ENCODE data around the gene ANO6.
"Not testable (repeated sequence)": the region's sequence is repeated elsewhere in the genome, so short reads cannot be mapped to it uniquely, and the experiment has no call there.

ANO6 gene

GRCh38 chr12:45243963-45244362 lies 28.1 kb downstream of the ANO6 start:
- DNase-seq (ENCODE audit: low read depth), result no peak

GRCh38 chr12:45244561-45245343 lies 28.9 kb downstream of the ANO6 start:
- DNase-seq (ENCODE audit: low read depth), result peak; percentile 87

- DNase-seq (ENCODE audit: low read depth), result peak; percentile 75
Measured at GRCh38 chr12:45246236-45246635, 30.3 kb downstream of the ANO6 start.

GRCh38 chr12:45247589-45247988 lies 31.7 kb downstream of the ANO6 start:
- no peak for DNase-seq (ENCODE audit: low read depth)

GRCh38 chr12:45248095-45248494 lies 32.2 kb downstream of the ANO6 start:
- no peak for DNase-seq (ENCODE audit: low read depth)

- no peak for DNase-seq (ENCODE audit: low read depth)
Measured at GRCh38 chr12:45254254-45254653, 38.4 kb downstream of the ANO6 start.

GRCh38 chr12:45256721-45257120 lies 40.8 kb downstream of the ANO6 start:
- no peak for DNase-seq (ENCODE audit: low read depth)

GRCh38 chr12:45257185-45257930 lies 41.5 kb downstream of the ANO6 start:
- no peak for DNase-seq (ENCODE audit: low read depth)

- DNase-seq (ENCODE audit: low read depth), result peak; percentile 41
Measured at GRCh38 chr12:45259675-45260074, 43.8 kb downstream of the ANO6 start.

GRCh38 chr12:45260104-45260815 lies 44.4 kb downstream of the ANO6 start:
- peak; percentile 70 for DNase-seq (ENCODE audit: low read depth)

- DNase-seq (ENCODE audit: low read depth), result no peak
Measured at GRCh38 chr12:45260854-45261253, 45.0 kb downstream of the ANO6 start.

GRCh38 chr12:45262185-45262584 lies 46.3 kb downstream of the ANO6 start:
- not testable (repeated sequence) for DNase-seq (ENCODE audit: low read depth)

GRCh38 chr12:45263587-45263986 lies 47.7 kb downstream of the ANO6 start:
- no peak for DNase-seq (ENCODE audit: low read depth)

GRCh38 chr12:45268672-45269411 lies 52.9 kb downstream of the ANO6 start:
- DNase-seq (ENCODE audit: low read depth), result peak; percentile 91

GRCh38 chr12:45269412-45269751 lies 53.5 kb downstream of the ANO6 start:
- DNase-seq (ENCODE audit: low read depth), result no peak

GRCh38 chr12:45270951-45271350 lies 55.1 kb downstream of the ANO6 start:
- DNase-seq (ENCODE audit: low read depth), result no peak

GRCh38 chr12:45273717-45274271 lies 57.9 kb downstream of the ANO6 start:
- peak; percentile 97 for DNase-seq (ENCODE audit: low read depth)

- no peak for DNase-seq (ENCODE audit: low read depth)
Measured at GRCh38 chr12:45276154-45276755, 60.4 kb downstream of the ANO6 start.

- peak; percentile 34 for DNase-seq (ENCODE audit: low read depth)
Measured at GRCh38 chr12:45278447-45278846, 62.6 kb downstream of the ANO6 start.

- no peak for DNase-seq (ENCODE audit: low read depth)
Measured at GRCh38 chr12:45279931-45280830, 64.3 kb downstream of the ANO6 start.

All from iris pigment epithelial cell (primary cell).